Activated T-cell treated with anti-CD3 and anti-CD28 coated beads, Interleukin-2, amount 50 U/mL, for 4 hours (primary cell): ENCODE data around the gene GPBP1. TPM values are rescaled to one million over a fixed set of nuclear protein-coding genes. Genes with fewer than 3 reads are reported as not detected.
"Not testable (repeated sequence)": the region's sequence is repeated elsewhere in the genome, so short reads cannot be mapped to it uniquely, and the experiment has no call there.

ENCODE experiments used
- ATAC-seq, 2 donors: fragments of 200-7000 bp; cut with Tn5 transposase; one replicate each; pipeline ENCODE4 v1.10.0; 2021
- DNase-seq: peaks from one replicate; pipeline ENCODE4 v3.0.0-alpha.2; 2020
- H3K27me3 Mint-ChIP-seq: one replicate; pipeline ENCODE4 v1.8.0; 2021; ENCODE audit warnings: low read depth, mixed read lengths
- H3K36me3 Mint-ChIP-seq: one replicate; pipeline ENCODE4 v1.8.0; 2022; ENCODE audit warnings: mixed read lengths; ENCODE audit not compliant: insufficient read depth
- H3K4me1 Mint-ChIP-seq: one replicate; pipeline ENCODE4 v1.8.0; 2021; ENCODE audit warnings: low read depth, mixed read lengths
- H3K4me3 Mint-ChIP-seq: one replicate; pipeline ENCODE4 v1.8.0; 2021; ENCODE audit warnings: mild to moderate bottlenecking, moderate library complexity, mixed read lengths
- H3K9me3 Mint-ChIP-seq: one replicate; pipeline ENCODE4 v1.8.0; 2021; ENCODE audit warnings: mixed read lengths
- total RNA-seq, 3 donors: library from RNA; stranded (reverse); gene quantifications; one replicate each; pipeline ENCODE4 v1.2.1, GENCODE V29; 2021

The GPBP1 gene
- total RNA-seq, 3 donors from 2014 or later, result 51.4 to 62.0 (median 58.7) TPM

DNA sequence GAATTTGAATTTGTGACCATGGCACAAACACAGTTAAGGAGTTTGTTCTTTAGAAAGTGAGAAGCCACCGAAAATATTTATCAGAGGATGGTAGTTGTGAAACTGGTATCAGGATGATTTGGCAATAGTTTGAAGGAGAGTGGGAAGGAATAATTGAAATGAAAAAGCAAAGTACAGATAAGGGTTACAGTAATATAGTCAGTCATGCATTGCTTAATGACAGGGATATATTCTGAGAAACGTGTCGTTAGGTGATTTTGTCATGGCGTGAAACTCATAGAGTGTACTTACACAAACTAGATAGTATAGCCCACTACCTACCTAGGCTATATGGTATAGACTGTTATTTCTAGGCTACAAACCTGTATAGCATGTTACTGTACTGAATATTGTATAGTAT, 84.2 kb downstream of the GPBP1 start:
- DNase-seq (no peak), ATAC-seq (peak; percentile 32 to 51)
- no peak overlapping the region for H3K4me3 Mint-ChIP-seq
- no peaks in the 10 kb centered on the region for H3K27me3 Mint-ChIP-seq
- peaks cover 24% of the 10 kb centered on the region for H3K4me1 Mint-ChIP-seq
- no peaks in the 10 kb centered on the region for H3K9me3 Mint-ChIP-seq
- peaks cover 51% of the 10 kb centered on the region for H3K36me3 Mint-ChIP-seq

DNA sequence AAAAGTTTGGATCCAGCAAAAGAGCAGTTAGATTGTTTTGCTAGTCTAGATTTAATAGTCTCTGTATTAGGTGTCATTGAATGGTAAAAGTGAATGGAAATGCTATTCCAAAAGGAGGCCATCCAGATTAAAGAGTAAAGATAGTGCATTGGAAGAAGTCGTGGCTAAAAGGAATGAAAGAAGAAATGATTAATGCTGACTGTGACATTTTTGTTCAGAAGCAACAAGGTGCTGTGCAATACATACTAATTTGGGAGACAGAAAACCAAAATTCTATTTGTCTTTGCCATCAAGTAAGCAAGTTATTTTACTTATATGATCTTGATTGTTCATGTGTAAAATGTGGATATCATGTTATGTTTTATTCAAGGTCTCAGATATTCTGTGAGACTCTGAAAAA, 85.1 kb downstream of the GPBP1 start:
- H3K36me3 Mint-ChIP-seq, result peaks cover 52% of the 10 kb centered on the region

DNA sequence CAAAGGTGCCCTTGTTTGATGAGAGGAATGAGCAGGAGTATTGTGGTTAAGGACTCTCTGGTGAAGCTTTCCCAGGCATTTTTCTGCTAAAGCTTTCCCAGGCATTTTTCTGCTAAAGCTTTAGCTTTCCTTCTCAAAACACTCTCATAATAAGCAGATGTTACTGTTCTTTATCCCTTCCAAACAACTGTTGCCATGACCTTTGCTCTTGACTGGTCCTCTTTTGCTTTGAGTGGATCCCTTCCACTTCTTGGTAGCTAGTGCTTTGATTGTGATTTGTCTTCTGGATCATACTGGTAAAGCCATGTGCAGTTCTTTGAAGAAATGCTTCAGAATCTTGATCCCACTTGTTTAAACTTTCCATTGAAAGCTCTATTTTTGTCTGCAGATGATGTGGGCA, 85.8 kb downstream of the GPBP1 start:
- Mint-ChIP-seq H3K4me1 (peaks cover 24% of the 10 kb centered on the region), H3K9me3 (no peaks in the 10 kb centered on the region), H3K36me3 (peaks cover 51% of the 10 kb centered on the region), H3K4me3 (no peak overlapping the region), H3K27me3 (no peaks in the 10 kb centered on the region)
- ATAC-seq, result no peak
- DNase-seq, result no peak

More for the DNA sequence above, 85.1 kb downstream of the GPBP1 start:
- H3K4me3 Mint-ChIP-seq, result no peak overlapping the region
- H3K4me1 Mint-ChIP-seq, result peaks cover 24% of the 10 kb centered on the region
- H3K9me3 Mint-ChIP-seq, result no peaks in the 10 kb centered on the region
- ATAC-seq (no peak), DNase-seq (no peak)
- H3K27me3 Mint-ChIP-seq, result no peaks in the 10 kb centered on the region

DNA sequence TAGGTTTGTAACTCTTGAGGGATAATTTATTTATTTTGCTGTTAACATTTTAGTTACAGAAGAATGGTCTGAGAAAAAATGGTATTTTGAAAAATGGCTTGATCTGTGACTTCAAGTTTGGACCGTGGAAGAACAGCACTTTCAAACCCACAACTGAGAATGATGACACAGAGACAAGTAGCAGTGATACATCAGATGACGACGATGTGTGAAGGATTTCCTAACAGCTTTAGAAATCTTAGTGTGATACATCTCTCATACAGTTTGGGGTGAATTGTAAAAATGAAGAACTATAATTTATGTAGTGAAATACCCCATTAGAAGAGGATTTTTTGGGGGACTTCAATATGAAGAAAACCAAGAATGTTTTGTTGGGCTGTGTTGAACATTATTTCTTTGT, 88.7 kb downstream of the GPBP1 start:
- H3K9me3 Mint-ChIP-seq, result no peaks in the 10 kb centered on the region
- peaks cover 47% of the 10 kb centered on the region for H3K36me3 Mint-ChIP-seq
- peaks cover 23% of the 10 kb centered on the region for H3K4me1 Mint-ChIP-seq
- ATAC-seq (peak; percentile 34 to 56), DNase-seq (no peak)
- H3K4me3 Mint-ChIP-seq, result no peak overlapping the region
- no peaks in the 10 kb centered on the region for H3K27me3 Mint-ChIP-seq

DNA sequence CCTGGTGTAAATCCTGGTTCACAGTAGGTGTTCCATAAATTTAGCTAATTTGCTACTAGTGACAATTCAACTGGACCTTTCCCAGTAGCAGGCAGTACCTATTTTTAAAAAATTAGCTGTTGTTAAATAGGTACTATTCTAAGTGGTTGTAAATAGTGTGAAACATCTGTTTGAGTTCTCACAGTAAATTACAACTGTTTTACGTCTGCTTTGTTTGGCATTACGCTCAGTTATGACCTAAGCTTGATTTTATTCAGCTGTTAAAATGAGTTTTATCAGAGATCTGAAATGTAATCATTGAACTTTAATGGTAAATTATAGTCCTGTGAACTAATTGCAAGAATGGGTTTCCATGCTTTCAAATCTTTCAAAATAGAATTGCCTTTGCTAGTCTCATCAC, 93.9 kb downstream of the GPBP1 start:
- Mint-ChIP-seq H3K36me3 (peaks cover 9% of the 10 kb centered on the region), H3K9me3 (no peaks in the 10 kb centered on the region), H3K4me3 (no peak overlapping the region), H3K4me1 (no peaks in the 10 kb centered on the region), H3K27me3 (no peaks in the 10 kb centered on the region)
- ATAC-seq (no peak), DNase-seq (no peak)

DNA sequence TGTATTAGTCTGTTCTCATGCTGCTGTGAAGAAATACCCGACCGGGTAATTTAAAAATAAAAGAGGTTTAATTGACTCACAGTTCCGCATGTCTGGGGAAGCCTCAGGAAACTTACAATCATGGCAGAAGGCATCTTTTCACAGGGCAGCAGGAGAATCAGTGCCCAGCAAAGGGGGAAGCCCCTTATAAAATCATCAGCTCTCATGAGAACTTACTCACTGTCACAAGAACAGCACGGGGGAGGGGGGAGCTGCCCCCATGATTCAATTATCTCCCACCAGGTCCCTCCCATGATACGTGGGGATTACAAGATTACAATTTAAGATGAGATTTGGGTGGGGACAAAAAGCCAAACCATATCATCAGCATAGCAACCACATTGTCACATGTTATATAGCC, 102.5 kb downstream of the GPBP1 start:
- Mint-ChIP-seq H3K27me3 (peaks cover 1% of the 10 kb centered on the region), H3K4me1 (no peaks in the 10 kb centered on the region), H3K36me3 (no peaks in the 10 kb centered on the region), H3K9me3 (no peaks in the 10 kb centered on the region), H3K4me3 (no peak overlapping the region)
- DNase-seq (no peak), ATAC-seq (peak in 1 of 2 donors; percentile 41)

DNA sequence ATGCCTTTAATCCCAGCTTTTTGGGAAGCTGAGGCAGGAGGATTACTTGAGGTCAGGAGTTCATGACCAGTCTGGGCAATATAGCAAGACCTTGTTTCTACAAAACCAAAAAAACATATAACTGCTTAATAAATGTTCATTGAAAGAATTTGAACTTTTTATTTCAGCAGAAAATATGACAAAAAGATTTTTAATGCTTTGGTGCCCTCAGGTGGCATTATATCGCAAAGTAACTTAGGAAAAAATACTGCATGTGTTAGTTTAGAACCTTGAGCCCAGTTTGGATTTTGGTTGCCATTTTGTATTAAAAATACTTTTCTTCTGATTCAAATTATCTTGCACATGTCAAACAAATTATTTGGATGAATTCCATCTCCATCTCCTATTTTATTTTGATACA, 103.2 kb downstream of the GPBP1 start:
- H3K4me3 Mint-ChIP-seq, result no peak overlapping the region
- DNase-seq, result no peak
- no peaks in the 10 kb centered on the region for H3K36me3 Mint-ChIP-seq
- no peak for ATAC-seq
- no peaks in the 10 kb centered on the region for H3K4me1 Mint-ChIP-seq
- H3K9me3 Mint-ChIP-seq, result no peaks in the 10 kb centered on the region
- H3K27me3 Mint-ChIP-seq, result peaks cover 1% of the 10 kb centered on the region

DNA sequence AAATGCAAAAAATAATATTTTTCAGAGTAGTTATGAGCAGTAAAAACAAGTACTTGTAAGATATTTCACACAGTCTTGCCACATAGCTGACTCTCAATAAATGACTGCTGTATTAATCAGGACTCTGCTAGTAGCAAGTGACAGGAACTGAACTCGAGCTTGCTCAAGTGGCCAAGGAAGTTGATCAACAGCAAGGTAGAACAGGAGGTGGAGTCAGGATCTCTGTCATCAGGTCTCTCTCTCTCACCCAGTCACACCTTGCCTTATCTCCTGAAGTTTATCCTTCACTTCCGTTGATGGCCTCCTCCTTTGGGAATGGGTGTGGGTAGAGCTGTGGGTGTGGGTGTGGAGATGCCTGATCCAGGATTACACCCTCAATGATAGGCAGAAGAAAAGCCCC, 107.0 kb downstream of the GPBP1 start:
- no peaks in the 10 kb centered on the region for H3K4me1 Mint-ChIP-seq
- H3K27me3 Mint-ChIP-seq, result peaks cover 10% of the 10 kb centered on the region
- H3K9me3 Mint-ChIP-seq, result peaks cover 3% of the 10 kb centered on the region
- ATAC-seq, result no peak
- no peak for DNase-seq
- H3K36me3 Mint-ChIP-seq, result peaks cover 3% of the 10 kb centered on the region
- no peak overlapping the region for H3K4me3 Mint-ChIP-seq

DNA sequence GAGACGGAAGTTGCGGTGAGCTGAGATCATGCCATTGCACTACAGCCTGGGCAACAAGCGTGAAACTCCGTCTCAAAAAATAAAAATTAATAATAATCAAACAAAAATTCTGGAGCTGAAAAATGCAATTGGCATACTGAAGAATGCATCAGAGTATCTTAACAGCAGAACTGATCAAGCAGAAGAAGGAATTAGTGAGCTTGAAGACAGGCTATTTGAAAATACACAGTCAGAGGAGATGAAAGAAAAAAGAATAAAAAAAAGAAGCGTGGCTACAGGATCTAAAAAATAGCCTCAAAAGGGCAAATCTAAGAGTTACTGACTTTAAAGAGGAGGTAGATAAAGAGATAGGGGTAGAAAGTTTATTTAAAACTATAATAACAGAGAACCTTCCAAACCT, 111.2 kb downstream of the GPBP1 start:
- not testable (repeated sequence) for H3K4me1 Mint-ChIP-seq, ATAC-seq, H3K9me3 Mint-ChIP-seq, DNase-seq, H3K36me3 Mint-ChIP-seq, H3K4me3 Mint-ChIP-seq
- H3K27me3 Mint-ChIP-seq, result peaks cover 12% of the 10 kb centered on the region

DNA sequence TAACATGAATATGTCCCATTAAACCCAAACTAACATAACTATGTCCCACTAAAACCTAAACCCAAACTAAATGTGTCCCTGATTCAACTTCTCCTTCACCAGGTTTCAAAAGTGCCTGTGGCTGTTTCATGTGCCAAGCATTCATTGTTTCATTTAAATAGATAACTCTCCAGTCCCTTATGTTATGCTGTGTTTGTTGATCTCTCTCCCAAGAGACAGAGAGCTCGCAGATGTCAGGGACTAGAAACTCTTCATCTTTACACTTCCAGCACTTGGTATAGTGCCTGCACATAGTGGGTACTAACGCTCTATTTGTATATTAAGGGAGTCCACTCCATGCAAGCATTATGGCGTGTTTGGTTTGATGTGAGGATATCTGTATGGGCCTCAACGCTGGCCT, 118.0 kb downstream of the GPBP1 start:
- no peak for ATAC-seq
- Mint-ChIP-seq H3K4me1 (no peaks in the 10 kb centered on the region), H3K27me3 (peaks cover 3% of the 10 kb centered on the region), H3K4me3 (no peak overlapping the region), H3K36me3 (no peaks in the 10 kb centered on the region), H3K9me3 (no peaks in the 10 kb centered on the region)
- DNase-seq, result no peak

DNA sequence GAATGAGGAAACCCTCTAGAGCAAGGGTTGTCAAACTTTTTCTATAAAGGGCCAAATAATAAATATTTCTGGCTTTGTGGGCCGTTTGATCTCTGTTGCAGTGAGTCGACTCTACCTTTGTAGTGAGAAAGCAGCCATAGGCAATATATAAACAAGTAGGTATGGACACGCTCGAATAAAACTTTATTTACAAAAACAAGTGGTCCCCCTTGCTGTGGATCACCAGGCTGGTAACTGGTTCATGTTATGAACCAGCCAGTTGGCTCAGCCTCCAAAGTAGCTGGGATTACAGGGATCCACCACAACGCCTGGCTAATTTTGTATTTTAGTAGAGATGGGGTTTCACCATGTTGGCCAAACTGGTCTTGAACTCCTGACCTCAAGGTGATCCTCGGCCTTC, 118.5 kb downstream of the GPBP1 start:
- Mint-ChIP-seq H3K9me3 (no peaks in the 10 kb centered on the region), H3K4me3 (no peak overlapping the region), H3K4me1 (no peaks in the 10 kb centered on the region), H3K36me3 (no peaks in the 10 kb centered on the region), H3K27me3 (peaks cover 3% of the 10 kb centered on the region)
- no peak for DNase-seq
- ATAC-seq, result no peak

DNA sequence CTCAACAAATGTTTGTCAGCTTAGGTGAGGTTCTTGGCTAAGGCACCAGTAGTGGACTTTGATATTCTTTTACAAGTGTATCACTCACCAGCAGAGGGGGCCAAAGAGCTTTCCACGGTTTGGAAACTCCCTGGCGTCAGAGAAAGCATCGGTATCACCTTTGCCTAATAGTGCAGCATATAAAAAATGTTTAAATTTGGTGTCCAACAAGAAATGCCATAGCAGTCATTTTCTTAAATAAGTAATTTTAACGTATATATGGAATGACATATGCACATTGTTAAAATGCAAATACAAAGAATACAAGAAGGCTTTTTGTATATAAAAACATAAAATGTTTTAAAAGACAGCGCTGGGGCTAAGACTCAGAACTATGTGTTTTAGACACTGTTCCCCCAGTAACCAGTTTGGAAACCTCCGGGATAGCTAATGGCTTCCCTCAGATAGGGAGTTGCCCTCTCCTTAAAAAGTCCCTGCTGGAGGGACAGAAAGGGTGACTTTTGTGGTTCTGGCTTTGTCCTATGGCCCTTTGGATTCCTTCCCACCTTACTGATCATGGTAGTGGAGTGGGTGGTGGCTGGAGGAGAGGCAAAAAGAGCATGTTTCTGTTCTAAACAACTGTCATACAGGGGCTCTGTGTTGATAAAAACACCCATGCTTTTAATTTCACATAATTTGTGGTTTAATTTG, 124.6 kb downstream of the GPBP1 start:
- DNase-seq (peak; percentile 84), ATAC-seq (peak; percentile 43 to 62)
- Mint-ChIP-seq H3K27me3 (no peaks in the 10 kb centered on the region), H3K4me3 (peak overlapping the region; percentile 68), H3K36me3 (no peaks in the 10 kb centered on the region), H3K4me1 (peaks cover 22% of the 10 kb centered on the region), H3K9me3 (no peaks in the 10 kb centered on the region)

DNA sequence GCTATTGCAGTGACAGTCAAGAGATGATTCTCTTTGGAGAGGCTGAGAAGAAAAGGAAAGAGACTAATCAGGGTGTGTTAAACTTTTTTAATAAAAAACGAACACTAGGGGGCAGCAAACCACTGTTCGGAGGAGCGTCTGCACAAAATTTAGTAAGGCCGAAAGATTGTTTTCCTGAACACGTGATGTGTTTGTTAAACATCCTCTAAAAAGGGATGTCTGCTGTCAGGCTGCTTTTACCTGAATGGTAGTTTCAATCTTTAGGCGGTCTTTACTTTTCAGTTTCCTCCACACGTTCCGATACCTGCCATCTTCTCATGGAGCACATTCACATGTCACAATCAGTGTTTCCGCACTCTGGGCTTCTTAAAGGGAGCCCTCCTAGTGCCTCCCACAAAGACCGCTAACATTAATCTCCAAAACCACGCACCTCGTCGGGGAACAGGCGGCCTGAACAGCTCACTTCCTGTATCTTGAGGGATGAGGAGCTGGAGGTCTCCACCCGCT, 125.2 kb downstream of the GPBP1 start:
- DNase-seq, result peak; percentile 18
- peak; percentile 46 to 56 for ATAC-seq
- no peaks in the 10 kb centered on the region for H3K27me3 Mint-ChIP-seq
- peak overlapping the region; percentile 68 for H3K4me3 Mint-ChIP-seq
- no peaks in the 10 kb centered on the region for H3K9me3 Mint-ChIP-seq
- H3K36me3 Mint-ChIP-seq, result no peaks in the 10 kb centered on the region
- H3K4me1 Mint-ChIP-seq, result peaks cover 22% of the 10 kb centered on the region

DNA sequence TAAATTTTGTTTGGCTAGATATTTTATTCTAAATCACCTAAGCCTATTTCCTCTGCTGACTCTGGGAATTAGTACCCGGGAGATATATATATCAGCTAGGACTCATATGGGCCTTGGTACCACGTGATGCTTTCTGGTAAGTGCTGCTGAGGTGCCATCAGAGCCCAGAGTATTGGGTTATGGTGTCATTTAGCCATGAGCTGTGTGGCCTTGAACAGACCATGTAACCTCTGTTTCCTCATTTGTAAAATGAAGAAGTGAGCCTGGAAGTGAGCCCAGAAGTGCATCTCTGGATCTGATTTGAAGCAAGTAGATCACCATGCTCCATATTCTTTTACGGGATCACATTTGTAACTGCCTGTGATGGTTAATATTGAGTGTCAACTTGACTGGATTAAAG, 126.1 kb downstream of the GPBP1 start:
- Mint-ChIP-seq H3K9me3 (no peaks in the 10 kb centered on the region), H3K36me3 (no peaks in the 10 kb centered on the region), H3K4me1 (peaks cover 22% of the 10 kb centered on the region), H3K4me3 (no peak overlapping the region), H3K27me3 (no peaks in the 10 kb centered on the region)
- ATAC-seq (no peak), DNase-seq (no peak)

DNA sequence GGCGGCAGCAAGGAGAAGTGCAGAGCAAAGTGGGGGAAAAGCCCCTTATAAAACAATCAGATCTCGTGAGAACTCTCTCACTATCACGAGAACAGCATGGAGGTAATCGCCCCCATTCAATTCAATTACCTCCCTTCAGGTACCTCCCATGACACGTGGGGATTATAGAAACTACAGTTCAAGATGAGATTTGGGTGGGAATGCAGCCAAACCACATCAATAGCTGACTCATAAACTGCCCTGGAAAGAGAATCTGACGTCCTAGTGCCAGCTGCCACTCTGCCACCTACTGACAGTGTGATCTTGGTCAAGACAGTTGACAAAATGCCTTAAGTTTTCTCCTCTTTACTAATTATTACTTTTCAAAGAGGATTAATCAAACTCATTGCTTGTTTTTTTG, 128.3 kb downstream of the GPBP1 start:
- ATAC-seq, result peak; percentile 37 to 39
- H3K4me1 Mint-ChIP-seq, result peaks cover 22% of the 10 kb centered on the region
- H3K4me3 Mint-ChIP-seq, result no peak overlapping the region
- no peaks in the 10 kb centered on the region for H3K27me3 Mint-ChIP-seq
- no peaks in the 10 kb centered on the region for H3K36me3 Mint-ChIP-seq
- H3K9me3 Mint-ChIP-seq, result peaks cover 7% of the 10 kb centered on the region
- DNase-seq, result peak; percentile 29
